GM21737 (cell line): ENCODE data around the gene PDE1C.

Source experiments
- ATAC-seq: cut with Tn5 transposase; IDR thresholded peaks from one replicate; pipeline ENCODE4 v1.9.1; 2021; ENCODE audit warnings: mild to moderate bottlenecking, moderate library complexity; ENCODE audit not compliant: unreplicated experiment

Gene PDE1C

GRCh38 chr7:31788445-31788844, 281.8 kb downstream of the PDE1C start:
- no peak for ATAC-seq

- ATAC-seq: no peak
These were observed 283.9 kb downstream of the PDE1C start for GRCh38 chr7:31786326-31786725.

DNA sequence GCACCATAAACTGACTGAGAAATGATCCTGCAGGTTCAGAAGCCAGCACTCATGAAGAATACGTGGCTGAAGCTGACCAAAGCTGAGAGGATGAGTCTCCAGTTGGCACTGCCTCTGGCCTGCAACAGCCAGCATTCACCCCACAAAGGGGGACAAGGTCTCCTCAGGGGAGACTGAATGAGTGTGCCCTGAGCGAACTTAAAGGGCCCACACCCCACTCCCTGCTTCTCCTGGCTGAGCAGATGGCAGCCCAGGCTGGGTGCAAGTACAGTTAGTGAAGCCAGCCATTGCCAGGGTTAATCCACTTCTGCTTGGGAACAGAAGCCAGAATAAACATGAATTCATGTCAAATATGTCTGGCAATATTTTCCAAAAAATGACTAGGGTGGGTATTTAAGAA, 285.1 kb downstream of the PDE1C start:
- no peak for ATAC-seq

DNA sequence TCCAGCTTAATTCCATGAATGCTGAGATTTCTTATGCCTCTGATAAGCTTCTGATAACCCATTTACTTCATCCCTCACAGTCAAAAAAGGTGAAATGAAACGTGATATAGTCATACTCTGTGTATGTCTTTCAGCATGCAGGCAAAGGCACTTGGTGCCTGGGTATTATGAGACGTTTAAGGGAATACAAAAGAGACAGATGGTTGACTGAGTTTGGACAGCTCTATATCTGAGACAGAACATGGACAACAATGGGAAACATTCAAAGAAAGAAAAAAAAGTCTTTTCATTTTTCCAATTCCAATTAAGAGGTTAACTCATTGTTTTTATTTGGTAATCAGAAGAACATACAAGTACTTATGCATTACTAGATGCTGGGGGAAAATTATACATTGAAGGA, 287.0 kb downstream of the PDE1C start:
- ATAC-seq: no peak

GRCh38 chr7:31782411-31782991, 287.7 kb downstream of the PDE1C start:
- peak; percentile 75 for ATAC-seq

- ATAC-seq: no peak
These were observed 291.9 kb downstream of the PDE1C start for GRCh38 chr7:31778296-31778695.

- ATAC-seq: no peak
These were observed 293.6 kb downstream of the PDE1C start for GRCh38 chr7:31776616-31777015.

DNA sequence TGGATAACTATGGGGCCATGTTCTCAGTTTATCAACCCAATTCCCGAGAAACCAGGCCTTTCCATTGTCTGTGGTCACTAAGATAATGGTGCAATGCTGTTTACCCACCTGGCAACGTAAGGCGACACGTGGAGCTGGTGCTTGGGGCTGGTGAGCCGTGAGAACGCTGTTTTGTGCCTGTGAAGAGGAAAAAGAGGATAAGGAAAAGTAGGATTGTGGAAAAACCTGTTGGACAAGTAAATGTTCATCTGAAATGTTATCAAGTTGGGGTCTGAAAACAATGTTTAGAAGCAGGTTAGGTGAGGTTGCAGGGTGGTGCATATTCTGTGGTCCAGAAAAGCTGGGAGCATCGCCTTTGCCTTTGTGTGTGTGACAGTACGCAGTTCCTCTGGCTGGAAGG, 294.7 kb downstream of the PDE1C start:
- ATAC-seq: no peak

- no peak for ATAC-seq
These were observed 298.0 kb downstream of the PDE1C start for GRCh38 chr7:31772211-31772610.

DNA sequence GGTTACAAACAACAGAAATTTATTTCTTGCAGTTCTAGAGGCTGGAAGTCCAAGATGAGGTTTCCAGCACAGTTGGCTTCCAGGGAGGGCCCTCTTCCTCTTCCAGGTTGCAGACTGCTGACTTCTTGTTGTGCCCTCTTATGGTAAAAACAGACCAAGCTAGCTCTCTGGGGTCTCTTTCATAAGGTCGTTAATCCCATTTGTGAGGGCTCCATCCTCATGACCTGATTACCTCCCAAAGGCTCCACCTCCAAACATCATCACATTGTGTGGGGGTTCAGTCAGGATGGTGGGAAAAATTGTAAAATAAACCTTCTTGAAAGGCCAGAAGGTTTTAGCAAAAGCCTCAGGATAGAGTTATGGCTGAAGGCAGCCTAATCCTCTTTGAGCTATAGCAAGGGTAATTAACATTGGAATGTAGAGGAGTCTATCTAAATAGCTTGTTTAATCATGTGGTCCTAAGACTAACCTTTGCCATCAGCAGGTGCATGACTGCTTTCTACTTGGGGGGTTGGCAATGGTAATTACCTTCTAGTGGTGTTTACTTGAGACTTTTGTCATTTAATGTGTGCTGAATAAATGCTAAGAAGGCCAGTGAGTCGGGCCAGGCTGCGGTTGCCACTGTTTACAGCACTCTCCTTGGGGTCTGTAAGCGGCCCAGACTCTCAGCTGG, 302.4 kb downstream of the PDE1C start:
- ATAC-seq: no peak

- ATAC-seq: no peak
These were observed 305.7 kb downstream of the PDE1C start for GRCh38 chr7:31764462-31764861.

DNA sequence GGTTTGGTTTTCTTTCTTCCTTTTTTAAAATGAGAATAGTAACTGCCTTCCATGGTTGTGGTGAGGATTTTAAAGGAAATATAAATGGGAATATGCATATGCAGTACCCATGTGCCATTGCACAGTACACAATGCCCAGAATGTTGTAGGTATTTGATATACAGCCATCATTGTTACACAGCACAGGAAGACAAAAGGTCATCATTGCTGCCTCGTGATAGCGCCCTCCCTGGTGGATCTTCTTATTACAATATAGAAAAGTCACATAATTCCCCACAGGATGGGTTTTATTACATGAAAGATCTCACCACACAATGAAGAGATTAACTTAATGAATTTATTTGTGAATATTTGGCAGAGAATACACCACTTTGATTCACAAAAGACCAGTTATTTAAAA, 306.7 kb downstream of the PDE1C start:
- ATAC-seq: no peak

DNA sequence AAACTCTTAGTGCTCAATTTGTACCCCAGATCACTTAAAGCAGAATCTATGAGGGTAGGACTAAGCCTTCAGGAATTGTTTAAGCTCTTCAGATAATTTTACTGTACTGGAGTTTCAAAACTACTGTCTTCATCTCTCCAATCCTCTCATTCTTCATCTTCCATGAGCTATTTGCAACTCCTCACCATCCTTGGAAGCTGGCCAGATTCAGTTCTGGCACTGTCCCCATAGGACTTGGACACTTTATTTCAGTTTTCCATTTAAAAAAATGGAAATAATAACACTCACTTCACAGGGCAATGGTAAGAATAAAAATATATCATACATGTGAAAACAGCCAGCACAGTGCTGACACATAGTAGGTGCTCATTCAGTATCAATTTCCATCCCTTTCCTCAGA, 308.6 kb downstream of the PDE1C start:
- ATAC-seq: no peak

GRCh38 chr7:31758755-31759154, 311.5 kb downstream of the PDE1C start:
- no peak for ATAC-seq

DNA sequence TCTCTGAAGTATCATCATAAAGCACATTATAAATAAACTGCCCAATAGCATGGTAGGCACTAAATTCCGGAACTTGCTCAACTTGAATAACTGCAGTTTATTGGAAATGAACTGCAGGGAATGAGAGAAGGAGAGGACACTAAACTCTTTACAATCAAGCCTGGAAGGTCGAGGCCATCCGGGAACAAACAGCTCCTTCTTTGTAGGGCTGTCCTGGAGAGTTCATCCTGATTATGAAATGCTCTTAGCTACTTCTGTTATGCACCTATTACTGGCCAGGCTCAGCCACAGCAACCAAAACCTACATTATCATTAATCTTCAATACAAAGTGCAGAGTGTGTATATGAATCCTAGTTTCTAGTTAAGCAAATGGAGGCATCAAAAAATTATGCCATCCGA, 318.5 kb downstream of the PDE1C start:
- ATAC-seq: no peak

GRCh38 chr7:31748084-31748483, 322.1 kb downstream of the PDE1C start:
- no peak for ATAC-seq

GRCh38 chr7:31747553-31747952, 322.7 kb downstream of the PDE1C start:
- no peak for ATAC-seq

GRCh38 chr7:31744294-31744874, 325.8 kb downstream of the PDE1C start:
- no peak for ATAC-seq

DNA sequence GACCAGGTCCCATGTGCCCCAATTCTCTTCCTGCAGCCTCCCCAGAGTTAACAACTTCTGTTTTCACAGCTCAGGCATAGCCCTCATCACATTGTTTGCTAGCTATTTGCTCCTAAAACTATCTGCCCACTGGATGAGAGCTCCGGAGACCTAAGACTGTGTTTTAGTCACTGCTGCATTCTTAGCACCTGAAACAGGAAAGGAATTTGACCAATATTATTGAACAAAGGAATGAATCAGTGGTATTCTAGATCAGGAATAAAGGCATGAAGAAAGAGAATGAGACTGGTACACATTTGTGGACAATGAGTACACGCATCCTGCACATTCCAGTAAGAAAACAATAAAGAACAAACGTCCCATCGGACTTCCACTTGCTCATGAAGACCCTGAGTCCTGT, 328.4 kb downstream of the PDE1C start:
- no peak for ATAC-seq

DNA sequence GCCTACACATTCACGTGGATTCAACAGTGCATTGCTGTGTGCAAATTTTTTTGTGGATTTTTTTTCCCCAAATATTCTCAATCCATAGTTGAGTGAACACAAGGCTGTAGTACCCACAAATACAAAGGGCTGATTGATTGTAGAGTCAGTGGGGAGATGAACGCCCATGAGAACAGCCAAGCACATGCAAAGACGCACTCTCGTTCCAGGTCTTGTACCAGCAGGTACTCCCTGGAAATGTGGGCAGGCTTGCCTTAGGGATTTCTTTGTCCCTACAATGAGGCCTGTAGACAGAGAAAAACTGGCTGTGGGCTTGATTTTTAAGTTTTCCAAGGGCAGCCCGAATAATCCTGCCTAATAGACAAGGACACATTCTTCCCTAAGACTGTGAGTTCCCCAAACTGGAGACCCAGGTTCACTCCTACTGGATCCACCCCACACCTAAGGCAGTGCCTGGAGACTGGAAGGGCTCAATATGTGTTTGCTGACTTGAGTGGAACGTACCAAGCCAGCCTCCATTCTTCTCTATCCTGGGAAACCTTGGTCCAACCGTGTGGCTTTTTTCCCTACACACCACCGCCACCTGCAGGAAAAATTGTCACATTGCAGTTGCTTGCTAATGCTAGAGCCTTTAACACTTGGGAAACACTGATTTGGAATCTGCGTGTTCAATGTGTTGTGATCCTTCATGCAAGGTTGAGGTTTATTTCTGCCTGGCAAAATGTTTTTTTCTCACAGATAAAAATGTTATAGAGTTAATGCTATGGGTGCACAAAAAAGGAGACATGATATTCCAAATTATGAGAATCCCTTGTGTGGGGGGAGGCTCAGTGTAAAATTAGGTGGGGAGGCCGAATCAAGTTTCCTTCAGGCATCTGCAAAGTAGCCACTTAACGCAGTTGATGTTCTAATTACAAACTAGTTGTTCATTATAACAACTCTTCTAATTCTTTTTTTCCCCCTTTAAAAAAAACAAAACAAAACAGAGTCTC, 333.9 kb downstream of the PDE1C start:
- ATAC-seq: no peak

DNA sequence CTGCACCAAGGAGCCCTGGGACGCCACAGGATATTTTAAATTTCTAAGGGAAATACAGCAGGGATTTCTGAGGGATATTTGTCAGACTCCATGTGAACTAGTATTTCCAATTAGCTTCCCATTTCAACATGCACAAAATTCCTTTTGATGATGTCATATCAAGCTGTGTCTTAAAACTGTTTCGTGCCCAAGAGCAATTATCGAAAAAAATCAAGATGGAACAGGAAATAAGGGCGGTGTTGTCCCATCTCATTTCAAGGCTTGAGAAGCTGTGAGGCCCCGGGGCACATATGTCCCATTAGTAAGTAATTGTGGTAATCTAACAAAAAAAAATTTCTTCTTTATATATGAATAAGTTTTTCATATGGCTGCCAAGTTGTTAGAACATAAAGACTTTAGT, 335.8 kb downstream of the PDE1C start:
- no peak for ATAC-seq
